Panc1 (cell line): Measurements from ENCODE around the gene PCK2. TPM values are rescaled to one million over a fixed set of nuclear protein-coding genes. Genes with fewer than 3 reads are reported as not detected.

Experiments
- ATAC-seq: fragments of 200-7000 bp; cut with Tn5 transposase; 2 replicates; pipeline ENCODE4 v1.9.1; 2020; ENCODE audit warnings: mild to moderate bottlenecking, moderate library complexity
- BruUV-seq: library from RNA; stranded (reverse); fragments of 400-500 nt; replicated peaks from 2 replicates; lab custom pipeline; 2021; lab: Mats Ljungman, UMichigan
- CTCF ChIA-PET: fragments of 300-600 bp; sonication (Branson Sonifier 250); formaldehyde crosslinking; loops from one replicate; lab custom pipeline; 2022; ENCODE audit warnings: antibody characterized with exemption; lab: Charles Lee
- POLR2A ChIA-PET: fragments of 300-600 bp; sonication (Branson Sonifier 250); formaldehyde crosslinking; loops from one replicate; lab custom pipeline; 2022; ENCODE audit warnings: antibody characterized with exemption; lab: Charles Lee
- DNase-seq: peaks from one replicate; pipeline ENCODE4 v3.0.0-alpha.2; 2010; ENCODE audit warnings: low read depth, low spot score
- H3K27ac ChIP-seq: 2 replicates; pipeline ENCODE4 v1.5.1; 2011; ENCODE audit warnings: mild to moderate bottlenecking, low read length, inconsistent platforms
- H3K27me3 ChIP-seq: fragments of 200-500 bp; sonication (Bioruptor generic); 2 replicates; pipeline ENCODE4 v1.6.0; 2014; ENCODE audit warnings: low read length, inconsistent platforms; ENCODE audit not compliant: control insufficient read depth, insufficient read depth
- H3K36me3 ChIP-seq: fragments of 200-500 bp; sonication (Bioruptor generic); 2 replicates; pipeline ENCODE4 v1.5.1; 2014; ENCODE audit warnings: inconsistent platforms, mild to moderate bottlenecking, low read length, moderate library complexity; ENCODE audit not compliant: control insufficient read depth, insufficient read depth
- H3K4me1 ChIP-seq: 2 replicates; pipeline ENCODE4 v1.5.1; 2011; ENCODE audit warnings: inconsistent platforms, mild to moderate bottlenecking, low read length, moderate library complexity; ENCODE audit not compliant: control insufficient read depth, insufficient read depth
- H3K4me3 ChIP-seq, 2 experiments: 2 replicates each; pipeline ENCODE4 v1.5.1; 2011 to 2012; ENCODE audit warnings: low read depth in 2 of 2, low read length in 2 of 2, mild to moderate bottlenecking in 2 of 2, inconsistent platforms in 1 of 2, moderate library complexity in 1 of 2
- H3K9me3 ChIP-seq: fragments of 200-500 bp; sonication (Bioruptor generic); 2 replicates; pipeline ENCODE4 v1.5.1; 2014; ENCODE audit warnings: low read depth, mild to moderate bottlenecking, inconsistent platforms, low read length, moderate library complexity; ENCODE audit not compliant: control insufficient read depth, insufficient read depth
- POLR2AphosphoS5 ChIP-seq: IDR thresholded peaks from 2 replicates; pipeline ENCODE4 v1.6.1; 2012; ENCODE audit warnings: mild to moderate bottlenecking, low read depth, low read length, moderate library complexity
- SIN3A ChIP-seq: IDR thresholded peaks from 2 replicates; pipeline ENCODE4 v1.6.1; 2012; ENCODE audit warnings: low read depth, mild to moderate bottlenecking, low read length, moderate library complexity, borderline replicate concordance; ENCODE audit not compliant: insufficient read depth
- TCF7L2 ChIP-seq: IDR thresholded peaks from 2 replicates; pipeline ENCODE4 v1.6.1; 2011; ENCODE audit warnings: mild to moderate bottlenecking, low read depth, low read length, inconsistent platforms
- in situ Hi-C: cut with HindIII; loops from 2 replicates; pipeline ENCODE4 v1.10.0; 2016; ENCODE audit warnings: low sequenced_read_pairs, low pct_unique_long_range_greater_than_20kb
- intact Hi-C: fragments of 100-400 bp; cut with micrococcal nuclease; formaldehyde crosslinking; loops from one replicate; pipeline ENCODE4 v1.10.0; 2022; ENCODE audit not compliant: unreplicated experiment
- total RNA-seq: library from RNA; stranded (reverse); gene quantifications from one replicate; pipeline ENCODE4 v1.2.1, GENCODE V29; 2021; ENCODE audit not compliant: unreplicated experiment
- TF ChIP-seq, protein P1 (sequence below): fragments of 450-650 bp; IDR thresholded peaks from 2 replicates; pipeline ENCODE4 v1.5.1; 2017; ENCODE audit warnings: mild to moderate bottlenecking
- TF ChIP-seq, protein P2 (sequence below), 2 experiments: IDR thresholded peaks; 2 replicates each; pipeline ENCODE4 v1.6.1; 2011 to 2012; ENCODE audit warnings: low read depth in 2 of 2, control low read depth in 1 of 2, low read length in 1 of 2, mild to moderate bottlenecking in 1 of 2, moderate library complexity in 1 of 2; ENCODE audit not compliant: insufficient read depth in 1 of 2

The PCK2 gene
- total RNA-seq, 1 experiment from 2014 or later: 24.5 TPM

DNA sequence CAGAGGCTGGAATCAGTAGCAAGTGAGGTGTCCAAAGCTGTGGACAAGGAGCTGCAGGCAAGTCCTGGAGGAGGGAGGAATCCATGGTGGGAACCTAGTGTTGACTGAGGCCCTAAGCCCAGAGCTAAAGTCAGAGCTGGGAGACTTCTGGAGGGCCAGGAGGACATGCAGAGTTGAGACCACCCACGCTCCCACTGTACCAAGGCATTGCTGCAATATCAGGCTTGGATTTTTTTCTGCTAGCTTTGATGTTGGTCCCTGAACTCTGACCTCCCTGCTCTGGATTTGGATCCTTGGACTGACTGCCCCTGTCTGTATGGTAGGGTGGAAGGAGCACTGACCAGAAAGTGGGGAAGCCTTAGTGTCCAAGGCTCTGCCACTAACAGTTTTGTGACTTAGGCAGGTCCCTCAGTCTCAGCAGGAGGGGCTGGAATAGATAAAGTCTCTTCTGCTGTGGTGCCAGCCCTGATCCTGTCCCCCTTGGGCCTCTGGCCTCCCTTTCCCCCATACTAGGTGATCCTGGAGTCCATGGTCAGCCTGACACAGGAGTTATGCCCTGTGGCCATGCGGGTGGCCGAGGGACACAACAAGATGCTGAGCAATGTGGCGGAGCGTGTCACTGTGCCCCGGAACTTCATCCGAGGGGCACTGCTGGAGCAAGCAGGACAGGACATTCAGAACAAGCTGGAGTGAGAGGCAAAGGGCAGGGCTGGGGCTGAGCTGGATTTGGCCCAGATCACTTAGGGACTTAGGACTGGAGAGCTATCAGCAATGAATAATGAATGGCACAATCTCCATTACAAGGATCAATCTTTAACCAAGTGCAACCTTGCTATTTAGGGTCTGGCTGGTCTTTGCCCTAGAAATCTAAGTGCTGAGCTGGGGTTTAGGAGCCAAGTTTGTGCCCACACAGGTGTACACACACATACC lies 32.9 kb upstream of the PCK2 start:
- ATAC-seq: no peak
- no peaks in the 10 kb centered on the region for H3K36me3 ChIP-seq
- H3K27ac ChIP-seq: no peak overlapping the region
- TF ChIP-seq TCF7L2: no peak
- TF ChIP-seq, protein P1, sequence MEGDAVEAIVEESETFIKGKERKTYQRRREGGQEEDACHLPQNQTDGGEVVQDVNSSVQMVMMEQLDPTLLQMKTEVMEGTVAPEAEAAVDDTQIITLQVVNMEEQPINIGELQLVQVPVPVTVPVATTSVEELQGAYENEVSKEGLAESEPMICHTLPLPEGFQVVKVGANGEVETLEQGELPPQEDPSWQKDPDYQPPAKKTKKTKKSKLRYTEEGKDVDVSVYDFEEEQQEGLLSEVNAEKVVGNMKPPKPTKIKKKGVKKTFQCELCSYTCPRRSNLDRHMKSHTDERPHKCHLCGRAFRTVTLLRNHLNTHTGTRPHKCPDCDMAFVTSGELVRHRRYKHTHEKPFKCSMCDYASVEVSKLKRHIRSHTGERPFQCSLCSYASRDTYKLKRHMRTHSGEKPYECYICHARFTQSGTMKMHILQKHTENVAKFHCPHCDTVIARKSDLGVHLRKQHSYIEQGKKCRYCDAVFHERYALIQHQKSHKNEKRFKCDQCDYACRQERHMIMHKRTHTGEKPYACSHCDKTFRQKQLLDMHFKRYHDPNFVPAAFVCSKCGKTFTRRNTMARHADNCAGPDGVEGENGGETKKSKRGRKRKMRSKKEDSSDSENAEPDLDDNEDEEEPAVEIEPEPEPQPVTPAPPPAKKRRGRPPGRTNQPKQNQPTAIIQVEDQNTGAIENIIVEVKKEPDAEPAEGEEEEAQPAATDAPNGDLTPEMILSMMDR: no peak
- TF ChIP-seq SIN3A: no peak
- no peak for TF ChIP-seq POLR2AphosphoS5
- TF ChIP-seq, protein P2, sequence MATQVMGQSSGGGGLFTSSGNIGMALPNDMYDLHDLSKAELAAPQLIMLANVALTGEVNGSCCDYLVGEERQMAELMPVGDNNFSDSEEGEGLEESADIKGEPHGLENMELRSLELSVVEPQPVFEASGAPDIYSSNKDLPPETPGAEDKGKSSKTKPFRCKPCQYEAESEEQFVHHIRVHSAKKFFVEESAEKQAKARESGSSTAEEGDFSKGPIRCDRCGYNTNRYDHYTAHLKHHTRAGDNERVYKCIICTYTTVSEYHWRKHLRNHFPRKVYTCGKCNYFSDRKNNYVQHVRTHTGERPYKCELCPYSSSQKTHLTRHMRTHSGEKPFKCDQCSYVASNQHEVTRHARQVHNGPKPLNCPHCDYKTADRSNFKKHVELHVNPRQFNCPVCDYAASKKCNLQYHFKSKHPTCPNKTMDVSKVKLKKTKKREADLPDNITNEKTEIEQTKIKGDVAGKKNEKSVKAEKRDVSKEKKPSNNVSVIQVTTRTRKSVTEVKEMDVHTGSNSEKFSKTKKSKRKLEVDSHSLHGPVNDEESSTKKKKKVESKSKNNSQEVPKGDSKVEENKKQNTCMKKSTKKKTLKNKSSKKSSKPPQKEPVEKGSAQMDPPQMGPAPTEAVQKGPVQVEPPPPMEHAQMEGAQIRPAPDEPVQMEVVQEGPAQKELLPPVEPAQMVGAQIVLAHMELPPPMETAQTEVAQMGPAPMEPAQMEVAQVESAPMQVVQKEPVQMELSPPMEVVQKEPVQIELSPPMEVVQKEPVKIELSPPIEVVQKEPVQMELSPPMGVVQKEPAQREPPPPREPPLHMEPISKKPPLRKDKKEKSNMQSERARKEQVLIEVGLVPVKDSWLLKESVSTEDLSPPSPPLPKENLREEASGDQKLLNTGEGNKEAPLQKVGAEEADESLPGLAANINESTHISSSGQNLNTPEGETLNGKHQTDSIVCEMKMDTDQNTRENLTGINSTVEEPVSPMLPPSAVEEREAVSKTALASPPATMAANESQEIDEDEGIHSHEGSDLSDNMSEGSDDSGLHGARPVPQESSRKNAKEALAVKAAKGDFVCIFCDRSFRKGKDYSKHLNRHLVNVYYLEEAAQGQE (IDR thresholded peaks at IDR 0.05; ENCODE audit: insufficient read depth in 1 of 2, low read depth in 2 of 2, low read length in 1 of 2): no peak
- in situ Hi-C loops: no loop called here
- H3K4me3 ChIP-seq: no peak overlapping the region
- intact Hi-C loops: no loop called here
- ChIA-PET POLR2A (no interaction called here), CTCF (no interaction called here)
- no TSS peak for BruUV-seq
- H3K27me3 ChIP-seq: no peaks in the 10 kb centered on the region
- H3K9me3 ChIP-seq: no peaks in the 10 kb centered on the region
- DNase-seq: no peak
- no peaks in the 10 kb centered on the region for H3K4me1 ChIP-seq

DNA sequence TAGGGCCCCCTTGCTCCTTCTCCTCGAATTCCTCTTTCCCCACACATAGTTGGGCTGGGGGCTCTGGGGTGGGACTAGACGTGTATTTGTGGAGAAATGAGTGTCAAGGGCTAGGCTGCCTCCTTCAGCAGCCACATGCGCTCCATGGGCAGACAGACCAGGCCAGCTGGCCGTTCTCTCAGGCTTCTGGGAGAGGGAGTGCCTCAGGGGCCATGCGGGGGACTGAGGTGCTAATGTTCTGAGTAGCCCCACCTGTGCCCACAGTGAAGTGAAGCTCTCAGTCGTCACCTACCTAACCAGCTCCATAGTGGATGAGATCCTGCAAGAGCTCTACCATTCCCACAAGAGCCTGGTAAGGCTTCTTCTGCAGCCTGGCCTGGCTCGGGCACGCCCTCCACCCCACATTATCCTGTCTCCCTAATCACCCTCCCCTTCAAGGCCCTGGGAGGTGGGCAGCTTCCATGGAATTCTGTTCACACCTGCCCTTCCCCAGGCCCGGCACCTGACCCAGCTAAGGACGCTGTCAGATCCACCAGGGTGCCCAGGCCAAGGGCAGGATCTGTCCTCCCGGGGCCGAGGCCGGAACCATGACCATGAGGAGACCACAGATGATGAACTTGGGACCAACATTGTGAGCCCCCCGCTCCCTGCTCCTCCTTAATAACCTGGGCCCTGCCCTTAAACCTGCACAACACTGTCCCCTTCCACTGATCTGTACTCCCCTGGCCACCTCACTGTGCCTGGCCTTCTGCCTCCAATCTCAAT lies 31.7 kb upstream of the PCK2 start:
- no peaks in the 10 kb centered on the region for H3K36me3 ChIP-seq
- H3K27me3 ChIP-seq: no peaks in the 10 kb centered on the region
- no peaks in the 10 kb centered on the region for H3K9me3 ChIP-seq
- H3K27ac ChIP-seq: no peak overlapping the region
- POLR2A ChIA-PET: no interaction called here
- no peak for DNase-seq
- in situ Hi-C loops (no loop called here), intact Hi-C loops (no loop called here)
- TF ChIP-seq, protein P2 (IDR thresholded peaks at IDR 0.05; ENCODE audit: insufficient read depth in 1 of 2, low read depth in 2 of 2, low read length in 1 of 2): no peak
- TF ChIP-seq TCF7L2: no peak
- TF ChIP-seq, protein P1: no peak
- no peak for TF ChIP-seq POLR2AphosphoS5
- TF ChIP-seq SIN3A: no peak
- BruUV-seq: no TSS peak
- ATAC-seq: no peak
- H3K4me1 ChIP-seq: no peaks in the 10 kb centered on the region
- CTCF ChIA-PET: no interaction called here
- no peak overlapping the region for H3K4me3 ChIP-seq
